ENCODE data around the gene APOA4.

Gene APOA4

DNA sequence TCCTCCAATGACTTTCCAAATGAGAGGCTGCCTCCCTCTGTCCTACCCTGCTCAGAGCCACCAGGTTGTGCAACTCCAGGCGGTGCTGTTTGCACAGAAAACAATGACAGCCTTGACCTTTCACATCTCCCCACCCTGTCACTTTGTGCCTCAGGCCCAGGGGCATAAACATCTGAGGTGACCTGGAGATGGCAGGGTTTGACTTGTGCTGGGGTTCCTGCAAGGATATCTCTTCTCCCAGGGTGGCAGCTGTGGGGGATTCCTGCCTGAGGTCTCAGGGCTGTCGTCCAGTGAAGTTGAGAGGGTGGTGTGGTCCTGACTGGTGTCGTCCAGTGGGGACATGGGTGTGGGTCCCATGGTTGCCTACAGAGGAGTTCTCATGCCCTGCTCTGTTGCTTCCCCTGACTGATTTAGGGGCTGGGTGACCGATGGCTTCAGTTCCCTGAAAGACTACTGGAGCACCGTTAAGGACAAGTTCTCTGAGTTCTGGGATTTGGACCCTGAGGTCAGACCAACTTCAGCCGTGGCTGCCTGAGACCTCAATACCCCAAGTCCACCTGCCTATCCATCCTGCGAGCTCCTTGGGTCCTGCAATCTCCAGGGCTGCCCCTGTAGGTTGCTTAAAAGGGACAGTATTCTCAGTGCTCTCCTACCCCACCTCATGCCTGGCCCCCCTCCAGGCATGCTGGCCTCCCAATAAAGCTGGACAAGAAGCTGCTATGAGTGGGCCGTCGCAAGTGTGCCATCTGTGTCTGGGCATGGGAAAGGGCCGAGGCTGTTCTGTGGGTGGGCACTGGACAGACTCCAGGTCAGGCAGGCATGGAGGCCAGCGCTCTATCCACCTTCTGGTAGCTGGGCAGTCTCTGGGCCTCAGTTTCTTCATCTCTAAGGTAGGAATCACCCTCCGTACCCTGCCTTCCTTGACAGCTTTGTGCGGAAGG lies 9.5 kb upstream of the APOA4 start:
- H2BK15ac ChIP-seq (ENCODE audit: low read length): peak overlapping the region; percentile 15
- H3K27me3 ChIP-seq (ENCODE audit: control insufficient read depth in 3 of 3, insufficient read depth in 3 of 3, low read depth in 1 of 3, low read length in 3 of 3): peaks cover 0 to 10% (median 0%) of the 10 kb centered on the region in 3 experiments
- no peak overlapping the region for H3K4ac ChIP-seq (ENCODE audit: low read length)
- peak overlapping the region; percentile 66 for H2AK5ac ChIP-seq (ENCODE audit: low read depth, low read length)
- H3K4me2 ChIP-seq (ENCODE audit: insufficient read depth, low read length, poor library complexity, severe bottlenecking): peak overlapping the region; percentile 4
- no peaks in the 10 kb centered on the region for H3K9me3 ChIP-seq (replicated peaks in 1 of 2; ENCODE audit: control insufficient read depth in 2 of 2, insufficient read depth in 1 of 2, low read depth in 1 of 2, low read length in 2 of 2)
- peak overlapping the region; percentile 31 for H3K14ac ChIP-seq (ENCODE audit: low read length)
- no peak overlapping the region for H2BK5ac ChIP-seq (ENCODE audit: low read length)
- DNase-seq (ENCODE audit: low spot score): no peak
- no CpG with 5 or more reads among the region's 13 CpGs for WGBS, 2 donors (ENCODE audit: extremely low coverage in 2 of 2, insufficient read length in 2 of 2, insufficient replicate concordance in 1 of 2)
- H3K27ac ChIP-seq (replicated peaks; ENCODE audit: low read length): no peak overlapping the region
- H3K18ac ChIP-seq (ENCODE audit: low read length): peak overlapping the region; percentile 16
- no peaks in the 10 kb centered on the region for H3K79me1 ChIP-seq (ENCODE audit: low read depth, low read length)
- no peak overlapping the region for H2AFZ ChIP-seq (ENCODE audit: low read length)
- no peak overlapping the region for H4K91ac ChIP-seq (ENCODE audit: low read depth, low read length, poor library complexity)
- peak overlapping the region; percentile 19 for H2BK12ac ChIP-seq (ENCODE audit: low read length)
- H4K8ac ChIP-seq (ENCODE audit: low read depth, low read length): no peak overlapping the region
- no peak overlapping the region for H3K23ac ChIP-seq (ENCODE audit: low read depth, low read length, poor library complexity)
- H3K4me1 ChIP-seq (ENCODE audit: control insufficient read depth in 2 of 2, insufficient read depth in 1 of 2, low read depth in 1 of 2, low read length in 2 of 2): peaks cover 10 to 18% of the 10 kb centered on the region in 2 donors
- H3K9ac ChIP-seq (ENCODE audit: low read depth, low read length, poor library complexity): no peak overlapping the region
- no peak overlapping the region for H3K4me3 ChIP-seq (ENCODE audit: low read length in 2 of 2)
- no peak overlapping the region for H2BK120ac ChIP-seq (ENCODE audit: low read depth, low read length)
- no peaks in the 10 kb centered on the region for H3K36me3 ChIP-seq (replicated peaks in 1 of 2; ENCODE audit: control insufficient read depth in 2 of 2, insufficient read depth in 2 of 2, low read length in 2 of 2)

DNA sequence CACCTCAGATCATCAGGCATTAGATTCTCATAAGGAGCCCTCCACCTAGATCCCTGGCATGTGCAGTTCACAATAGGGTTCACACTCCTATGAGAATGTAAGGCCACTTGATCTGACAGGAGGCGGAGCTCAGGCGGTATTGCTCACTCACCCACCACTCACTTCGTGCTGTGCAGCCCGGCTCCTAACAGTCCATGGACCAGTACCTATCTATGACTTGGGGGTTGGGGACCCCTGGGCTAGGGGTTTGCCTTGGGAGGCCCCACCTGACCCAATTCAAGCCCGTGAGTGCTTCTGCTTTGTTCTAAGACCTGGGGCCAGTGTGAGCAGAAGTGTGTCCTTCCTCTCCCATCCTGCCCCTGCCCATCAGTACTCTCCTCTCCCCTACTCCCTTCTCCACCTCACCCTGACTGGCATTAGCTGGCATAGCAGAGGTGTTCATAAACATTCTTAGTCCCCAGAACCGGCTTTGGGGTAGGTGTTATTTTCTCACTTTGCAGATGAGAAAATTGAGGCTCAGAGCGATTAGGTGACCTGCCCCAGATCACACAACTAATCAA lies 8.8 kb upstream of the APOA4 start:
- no peak overlapping the region for H2BK15ac ChIP-seq (ENCODE audit: low read length)
- H3K36me3 ChIP-seq (replicated peaks in 1 of 2; ENCODE audit: control insufficient read depth in 2 of 2, insufficient read depth in 2 of 2, low read length in 2 of 2): no peaks in the 10 kb centered on the region
- no peak overlapping the region for H4K91ac ChIP-seq (ENCODE audit: low read depth, low read length, poor library complexity)
- H3K9me3 ChIP-seq (replicated peaks in 1 of 2; ENCODE audit: control insufficient read depth in 2 of 2, insufficient read depth in 1 of 2, low read depth in 1 of 2, low read length in 2 of 2): no peaks in the 10 kb centered on the region
- H3K4me3 ChIP-seq (ENCODE audit: low read length in 2 of 2): no peak overlapping the region
- no peak overlapping the region for H4K8ac ChIP-seq (ENCODE audit: low read depth, low read length)
- no peak overlapping the region for H2AFZ ChIP-seq (ENCODE audit: low read length)
- H3K4me1 ChIP-seq (ENCODE audit: control insufficient read depth in 2 of 2, insufficient read depth in 1 of 2, low read depth in 1 of 2, low read length in 2 of 2): peaks cover 5 to 12% of the 10 kb centered on the region in 2 donors
- DNase-seq (ENCODE audit: low spot score): no peak
- no peak overlapping the region for H2BK120ac ChIP-seq (ENCODE audit: low read depth, low read length)
- H2AK5ac ChIP-seq (ENCODE audit: low read depth, low read length): no peak overlapping the region
- no peak overlapping the region for H3K4me2 ChIP-seq (ENCODE audit: insufficient read depth, low read length, poor library complexity, severe bottlenecking)
- peaks cover 0 to 10% (median 0%) of the 10 kb centered on the region in 3 experiments for H3K27me3 ChIP-seq (ENCODE audit: control insufficient read depth in 3 of 3, insufficient read depth in 3 of 3, low read depth in 1 of 3, low read length in 3 of 3)
- no peaks in the 10 kb centered on the region for H3K79me1 ChIP-seq (ENCODE audit: low read depth, low read length)
- no CpG with 5 or more reads among the region's 7 CpGs for WGBS, 2 donors (ENCODE audit: extremely low coverage in 2 of 2, insufficient read length in 2 of 2, insufficient replicate concordance in 1 of 2)
- no peak overlapping the region for H2BK12ac ChIP-seq (ENCODE audit: low read length)
- no peak overlapping the region for H3K9ac ChIP-seq (ENCODE audit: low read depth, low read length, poor library complexity)
- no peak overlapping the region for H3K14ac ChIP-seq (ENCODE audit: low read length)
- no peak overlapping the region for H3K23ac ChIP-seq (ENCODE audit: low read depth, low read length, poor library complexity)
- no peak overlapping the region for H2BK5ac ChIP-seq (ENCODE audit: low read length)
- H3K18ac ChIP-seq (ENCODE audit: low read length): no peak overlapping the region
- no peak overlapping the region for H3K27ac ChIP-seq (replicated peaks; ENCODE audit: low read length)
- no peak overlapping the region for H3K4ac ChIP-seq (ENCODE audit: low read length)

DNA sequence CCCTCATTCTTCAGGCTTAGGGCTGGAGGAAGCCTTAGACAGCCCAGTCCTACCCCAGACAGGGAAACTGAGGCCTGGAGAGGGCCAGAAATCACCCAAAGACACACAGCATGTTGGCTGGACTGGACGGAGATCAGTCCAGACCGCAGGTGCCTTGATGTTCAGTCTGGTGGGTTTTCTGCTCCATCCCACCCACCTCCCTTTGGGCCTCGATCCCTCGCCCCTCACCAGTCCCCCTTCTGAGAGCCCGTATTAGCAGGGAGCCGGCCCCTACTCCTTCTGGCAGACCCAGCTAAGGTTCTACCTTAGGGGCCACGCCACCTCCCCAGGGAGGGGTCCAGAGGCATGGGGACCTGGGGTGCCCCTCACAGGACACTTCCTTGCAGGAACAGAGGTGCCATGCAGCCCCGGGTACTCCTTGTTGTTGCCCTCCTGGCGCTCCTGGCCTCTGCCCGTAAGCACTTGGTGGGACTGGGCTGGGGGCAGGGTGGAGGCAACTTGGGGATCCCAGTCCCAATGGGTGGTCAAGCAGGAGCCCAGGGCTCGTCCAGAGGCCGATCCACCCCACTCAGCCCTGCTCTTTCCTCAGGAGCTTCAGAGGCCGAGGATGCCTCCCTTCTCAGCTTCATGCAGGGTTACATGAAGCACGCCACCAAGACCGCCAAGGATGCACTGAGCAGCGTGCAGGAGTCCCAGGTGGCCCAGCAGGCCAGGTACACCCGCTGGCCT lies 7.2 kb upstream of the APOA4 start:
- no peak overlapping the region for H2BK5ac ChIP-seq (ENCODE audit: low read length)
- H3K27ac ChIP-seq (replicated peaks; ENCODE audit: low read length): no peak overlapping the region
- H3K4ac ChIP-seq (ENCODE audit: low read length): no peak overlapping the region
- no peak overlapping the region for H3K4me3 ChIP-seq (ENCODE audit: low read length in 2 of 2)
- H3K4me2 ChIP-seq (ENCODE audit: insufficient read depth, low read length, poor library complexity, severe bottlenecking): no peak overlapping the region
- no peaks in the 10 kb centered on the region for H3K36me3 ChIP-seq (replicated peaks in 1 of 2; ENCODE audit: control insufficient read depth in 2 of 2, insufficient read depth in 2 of 2, low read length in 2 of 2)
- peak overlapping the region; percentile 48 for H3K18ac ChIP-seq (ENCODE audit: low read length)
- no peak overlapping the region for H4K8ac ChIP-seq (ENCODE audit: low read depth, low read length)
- no peak overlapping the region for H3K9ac ChIP-seq (ENCODE audit: low read depth, low read length, poor library complexity)
- H3K4me1 ChIP-seq (ENCODE audit: control insufficient read depth in 2 of 2, insufficient read depth in 1 of 2, low read depth in 1 of 2, low read length in 2 of 2): peaks cover 5 to 6% of the 10 kb centered on the region in 2 donors
- H3K79me1 ChIP-seq (ENCODE audit: low read depth, low read length): no peaks in the 10 kb centered on the region
- H2BK15ac ChIP-seq (ENCODE audit: low read length): peak overlapping the region; percentile 55
- no CpG with 5 or more reads among the region's 17 CpGs for whole genome bisulfite sequencing, 2 donors (ENCODE audit: extremely low coverage in 2 of 2, insufficient read length in 2 of 2, insufficient replicate concordance in 1 of 2)
- no peak overlapping the region for H2AFZ ChIP-seq (ENCODE audit: low read length)
- H3K23ac ChIP-seq (ENCODE audit: low read depth, low read length, poor library complexity): no peak overlapping the region
- no peak overlapping the region for H4K91ac ChIP-seq (ENCODE audit: low read depth, low read length, poor library complexity)
- H2BK12ac ChIP-seq (ENCODE audit: low read length): no peak overlapping the region
- no peak overlapping the region for H3K14ac ChIP-seq (ENCODE audit: low read length)
- H3K27me3 ChIP-seq (ENCODE audit: control insufficient read depth in 3 of 3, insufficient read depth in 3 of 3, low read depth in 1 of 3, low read length in 3 of 3): peaks cover 0 to 6% (median 0%) of the 10 kb centered on the region in 3 experiments
- H2BK120ac ChIP-seq (ENCODE audit: low read depth, low read length): no peak overlapping the region
- H3K9me3 ChIP-seq (replicated peaks in 1 of 2; ENCODE audit: control insufficient read depth in 2 of 2, insufficient read depth in 1 of 2, low read depth in 1 of 2, low read length in 2 of 2): no peaks in the 10 kb centered on the region
- no peak for DNase-seq (ENCODE audit: low spot score)
- peak overlapping the region; percentile 89 for H2AK5ac ChIP-seq (ENCODE audit: low read depth, low read length)

Data from neuronal stem cell (in vitro differentiated cells).